IPS DF 6.9 (cell line): Measurements from ENCODE around the gene IMP4.

Source experiments
- DNase-seq: peaks from one replicate; pipeline ENCODE4 v3.0.0-alpha.2; 2013; ENCODE audit warnings: low read depth, low spot score
- H3K27ac ChIP-seq: one replicate; pipeline ENCODE4 v1.5.1; 2013; ENCODE audit warnings: low read length, control low read depth
- H3K27me3 ChIP-seq: 2 replicates; pipeline ENCODE4 v1.6.1; 2013; ENCODE audit warnings: mild to moderate bottlenecking, low read length; ENCODE audit not compliant: control insufficient read depth, insufficient read depth
- H3K36me3 ChIP-seq: 2 replicates; pipeline ENCODE4 v1.6.1; 2013; ENCODE audit warnings: low read length; ENCODE audit not compliant: control insufficient read depth, insufficient read depth
- H3K4me1 ChIP-seq: 2 replicates; pipeline ENCODE4 v1.6.1; 2013; ENCODE audit warnings: low read length; ENCODE audit not compliant: control insufficient read depth, insufficient read depth
- H3K4me3 ChIP-seq: 2 replicates; pipeline ENCODE4 v1.5.1; 2013; ENCODE audit warnings: mild to moderate bottlenecking, low read length
- H3K9me3 ChIP-seq: 2 replicates; pipeline ENCODE4 v1.6.1; 2013; ENCODE audit warnings: low read length, inconsistent platforms; ENCODE audit not compliant: control insufficient read depth, insufficient read depth
- WGBS: extraction: QIAGEN DNeasy Blood & Tissue Kit; methylation state at CpG from one replicate; pipeline ENCODE4 v1.1.7; 2013; ENCODE audit warnings: mixed read lengths, missing lambda C conversion rate; ENCODE audit not compliant: insufficient read length, insufficient coverage; 5-methylcytosine and 5-hydroxymethylcytosine counted together

The IMP4 gene, protein sequence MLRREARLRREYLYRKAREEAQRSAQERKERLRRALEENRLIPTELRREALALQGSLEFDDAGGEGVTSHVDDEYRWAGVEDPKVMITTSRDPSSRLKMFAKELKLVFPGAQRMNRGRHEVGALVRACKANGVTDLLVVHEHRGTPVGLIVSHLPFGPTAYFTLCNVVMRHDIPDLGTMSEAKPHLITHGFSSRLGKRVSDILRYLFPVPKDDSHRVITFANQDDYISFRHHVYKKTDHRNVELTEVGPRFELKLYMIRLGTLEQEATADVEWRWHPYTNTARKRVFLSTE

DNA sequence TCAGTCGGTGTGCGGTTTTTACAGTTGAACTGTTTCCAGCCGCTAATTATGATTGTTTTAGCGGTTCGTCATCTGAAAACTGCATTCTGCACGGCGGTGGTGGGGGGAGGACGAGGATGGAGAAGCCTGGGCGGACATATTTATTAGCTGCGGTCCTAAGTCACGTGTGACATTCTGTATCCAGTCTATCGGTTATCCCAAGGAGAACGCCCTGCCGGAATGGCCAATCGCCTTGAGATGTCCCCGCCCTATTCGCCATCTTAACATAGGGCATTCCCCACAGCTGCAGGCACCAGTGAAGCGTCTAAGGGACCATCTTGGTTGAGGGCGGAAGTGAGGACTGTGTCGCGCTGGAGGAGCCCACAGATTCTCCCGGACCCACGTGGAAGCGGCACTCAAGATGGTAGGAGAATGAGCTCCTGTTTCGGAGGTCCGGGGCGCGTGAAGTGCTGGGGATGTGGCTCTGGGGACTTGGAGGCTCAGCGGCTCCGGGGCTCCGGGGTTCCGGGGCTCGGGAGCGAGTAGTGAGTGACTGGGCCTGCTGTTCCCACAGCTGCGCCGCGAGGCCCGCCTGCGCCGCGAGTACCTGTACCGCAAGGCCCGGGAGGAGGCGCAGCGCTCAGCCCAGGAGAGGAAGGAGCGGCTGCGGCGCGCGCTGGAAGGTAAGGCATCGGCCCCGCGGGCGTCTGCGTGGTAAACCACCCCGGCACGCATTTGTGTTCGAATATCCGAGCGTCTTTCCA lies at the start of gene IMP4:
Gene IMP4, plus strand, starts transcription at position 365 of the 743 bp plus-strand sequence. Its CDS starts 36 bp downstream, at position 401.
- no peaks in the 10 kb centered on the region for H3K9me3 ChIP-seq
- DNase-seq: peak; percentile 97
- no peaks in the 10 kb centered on the region for H3K27me3 ChIP-seq
- peaks cover 28% of the 10 kb centered on the region for H3K36me3 ChIP-seq
- no CpG with 5 or more reads among the region's 60 CpGs for WGBS
- H3K4me1 ChIP-seq: peaks cover 2% of the 10 kb centered on the region; the same call in 1 of the 2 replicates
- no peak within 1 kb of the TSS for H3K27ac ChIP-seq
- peak within 1 kb of the TSS; percentile 93 for H3K4me3 ChIP-seq

DNA sequence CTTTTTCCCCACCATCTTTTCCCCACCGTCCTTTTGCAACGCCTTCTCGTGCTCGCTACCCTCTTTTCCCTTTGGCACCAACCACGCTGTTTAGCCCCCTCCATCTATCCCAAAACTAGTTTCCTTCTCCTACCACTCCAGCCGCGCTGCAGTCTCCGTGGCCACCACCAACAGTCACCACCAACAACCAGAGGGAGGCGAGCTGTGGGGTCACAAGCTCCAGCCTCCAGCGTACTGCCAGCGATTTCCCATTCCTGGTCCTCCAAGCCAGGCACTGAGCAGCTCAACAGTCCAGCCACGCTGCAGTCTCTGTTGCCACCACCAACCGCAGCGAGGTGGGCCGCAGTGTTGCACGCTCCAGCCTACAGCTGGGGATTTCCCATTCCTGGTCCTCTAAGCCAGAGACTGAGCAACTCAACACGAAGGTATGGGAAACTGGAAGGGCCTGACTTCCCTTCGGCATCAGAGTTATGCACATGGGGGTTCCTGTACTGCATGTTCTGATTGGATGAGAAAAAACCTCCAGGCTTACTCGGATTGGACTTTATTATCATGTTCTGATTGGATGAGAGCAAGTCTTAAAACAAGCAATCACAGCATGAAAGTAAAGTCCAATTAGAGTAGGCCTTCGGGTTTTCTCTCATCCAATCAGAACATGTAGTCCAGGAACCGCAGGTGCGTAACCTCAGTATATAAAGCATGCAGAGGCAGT lies 42.3 kb upstream of the IMP4 start:
- Histone ChIP-seq H3K4me1 (no peaks in the 10 kb centered on the region), H3K27ac (no peak overlapping the region), H3K27me3 (no peaks in the 10 kb centered on the region), H3K36me3 (no peaks in the 10 kb centered on the region), H3K4me3 (no peak overlapping the region), H3K9me3 (no peaks in the 10 kb centered on the region)
- DNase-seq: no peak
- 98% methylated on average over 4 of the region's 22 CpGs for WGBS

DNA sequence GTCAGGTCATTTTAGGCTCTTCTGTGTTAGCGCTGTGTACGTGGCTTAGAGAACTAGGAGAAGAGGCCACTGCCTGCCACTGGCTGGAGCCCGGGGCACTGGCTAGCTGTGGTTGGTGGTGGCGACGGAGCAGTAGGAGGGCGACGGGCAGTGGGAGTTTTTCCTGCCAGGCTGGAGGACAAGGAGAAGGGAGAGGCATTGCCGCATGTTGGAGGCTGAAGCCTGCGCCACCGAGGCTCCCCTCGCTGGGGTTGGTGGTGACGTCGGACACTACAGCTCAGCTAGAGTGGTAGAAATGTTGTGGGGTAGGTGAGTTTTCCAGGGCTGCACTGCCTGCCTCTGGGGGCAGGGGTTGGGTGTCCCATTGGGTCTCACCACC lies 41.7 kb upstream of the IMP4 start:
- Histone ChIP-seq H3K4me1 (no peaks in the 10 kb centered on the region), H3K27ac (no peak overlapping the region), H3K4me3 (no peak overlapping the region), H3K27me3 (no peaks in the 10 kb centered on the region), H3K9me3 (no peaks in the 10 kb centered on the region), H3K36me3 (no peaks in the 10 kb centered on the region)
- WGBS: no CpG with 5 or more reads among the region's 13 CpGs
- DNase-seq: no peak

DNA sequence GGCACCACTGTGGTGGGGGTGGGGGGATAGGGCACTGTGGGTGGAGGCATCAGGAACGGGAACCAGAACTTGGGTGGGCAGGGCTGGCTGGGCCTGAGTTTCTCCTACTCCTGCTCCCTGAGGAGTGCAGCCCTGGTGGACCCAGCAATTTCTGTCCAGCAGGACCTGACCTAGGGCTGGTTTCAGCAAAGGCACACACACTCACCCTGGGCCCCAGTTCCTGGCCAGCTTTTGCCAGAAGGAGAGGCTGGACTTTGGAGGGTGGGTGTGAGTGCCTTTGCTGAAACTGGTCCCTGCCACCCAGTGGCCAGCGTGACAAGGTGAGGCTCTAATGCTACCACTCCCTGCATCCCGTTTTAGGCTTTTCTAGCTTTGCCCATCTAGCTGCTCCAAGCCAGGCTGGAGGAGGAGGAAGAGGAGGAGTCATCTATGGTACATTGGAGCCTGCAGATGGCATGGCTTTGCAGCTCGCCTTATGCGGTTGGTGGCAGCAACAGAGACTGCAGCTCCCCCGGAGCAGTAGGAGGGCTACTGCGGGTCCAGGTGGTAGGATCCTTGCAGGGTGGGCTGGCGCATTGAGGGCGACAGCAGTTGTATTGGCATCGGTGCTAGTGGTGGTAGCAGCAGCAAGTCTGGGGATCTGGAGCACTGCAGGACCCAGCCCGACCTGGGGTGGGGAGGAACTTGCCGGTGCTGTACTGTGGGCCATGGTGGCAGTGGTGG lies 40.4 kb upstream of the IMP4 start:
- H3K27me3 ChIP-seq: no peaks in the 10 kb centered on the region
- no peak overlapping the region for H3K27ac ChIP-seq
- H3K4me1 ChIP-seq: no peaks in the 10 kb centered on the region
- H3K4me3 ChIP-seq: no peak overlapping the region
- H3K9me3 ChIP-seq: no peaks in the 10 kb centered on the region
- no peaks in the 10 kb centered on the region for H3K36me3 ChIP-seq
- no CpG with 5 or more reads among the region's 12 CpGs for WGBS
- no peak for DNase-seq

DNA sequence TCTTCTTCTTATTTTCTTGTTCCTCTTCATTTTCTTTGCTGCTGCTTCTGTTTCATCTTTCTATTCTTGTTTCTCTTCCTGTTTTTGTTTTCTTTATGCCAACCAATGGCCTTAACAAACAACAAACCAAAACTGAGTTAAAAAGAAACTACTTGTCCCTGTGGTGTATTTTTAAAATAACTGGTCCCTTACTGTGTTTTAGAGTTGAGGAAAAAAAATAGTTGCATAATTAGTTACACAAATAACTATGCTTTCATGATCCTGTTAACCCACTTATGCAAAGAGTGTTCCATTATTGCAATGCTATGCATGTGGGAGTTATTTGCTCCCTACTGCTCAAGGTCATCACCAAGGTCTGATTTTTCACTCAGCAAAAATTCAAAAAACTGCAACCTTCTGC lies 39.5 kb upstream of the IMP4 start:
- Histone ChIP-seq H3K4me1 (no peaks in the 10 kb centered on the region), H3K4me3 (no peak overlapping the region), H3K27me3 (no peaks in the 10 kb centered on the region), H3K36me3 (no peaks in the 10 kb centered on the region), H3K27ac (no peak overlapping the region), H3K9me3 (no peaks in the 10 kb centered on the region)
- no peak for DNase-seq

DNA sequence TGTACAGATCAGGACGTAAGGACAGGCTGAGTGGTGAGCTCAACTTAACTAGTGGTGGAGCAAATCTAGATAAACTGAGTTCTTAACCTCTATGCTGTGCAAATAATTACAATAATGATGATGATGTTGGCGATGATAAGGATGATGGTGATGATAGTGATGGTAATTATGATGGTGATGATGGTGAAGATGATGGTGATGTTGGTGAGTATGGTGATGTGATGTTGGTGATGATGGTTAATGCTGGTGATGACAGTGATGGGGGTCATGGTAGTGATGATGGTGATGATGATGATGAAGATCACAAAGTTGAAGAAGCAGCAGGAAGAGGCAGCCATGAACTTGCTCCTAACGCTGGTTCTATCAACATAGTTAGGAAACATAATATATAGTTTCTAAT lies 38.0 kb upstream of the IMP4 start:
- Histone ChIP-seq H3K4me1 (no peaks in the 10 kb centered on the region), H3K27ac (no peak overlapping the region), H3K27me3 (no peaks in the 10 kb centered on the region), H3K36me3 (no peaks in the 10 kb centered on the region), H3K9me3 (no peaks in the 10 kb centered on the region), H3K4me3 (no peak overlapping the region)
- DNase-seq: no peak
- 100% methylated on average over 1 of the region's 3 CpGs for WGBS

DNA sequence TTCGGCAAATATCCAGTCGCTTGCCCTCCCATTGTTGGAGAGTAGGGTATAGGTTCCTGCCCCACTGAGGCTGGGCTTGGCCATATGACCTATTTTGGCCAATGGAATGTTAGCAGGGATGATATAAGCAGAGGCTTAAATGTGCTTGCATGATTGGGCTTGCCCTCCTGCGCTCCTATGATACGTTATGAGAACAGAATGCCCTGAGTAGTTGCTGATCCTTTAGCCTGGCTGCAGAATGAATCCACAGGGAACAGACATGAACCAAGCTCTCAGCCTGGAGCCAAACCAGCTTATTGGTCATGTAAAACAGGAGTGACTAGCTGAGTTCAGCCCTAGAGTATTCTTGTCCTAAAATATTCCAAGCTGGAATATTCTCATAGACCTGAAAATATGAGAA lies 34.8 kb upstream of the IMP4 start:
- H3K36me3 ChIP-seq: no peaks in the 10 kb centered on the region
- no peak for DNase-seq
- H3K4me1 ChIP-seq: no peaks in the 10 kb centered on the region
- WGBS: no CpG with 5 or more reads among the region's 4 CpGs
- H3K27ac ChIP-seq: no peak overlapping the region
- no peak overlapping the region for H3K4me3 ChIP-seq
- H3K9me3 ChIP-seq: no peaks in the 10 kb centered on the region
- H3K27me3 ChIP-seq: no peaks in the 10 kb centered on the region

DNA sequence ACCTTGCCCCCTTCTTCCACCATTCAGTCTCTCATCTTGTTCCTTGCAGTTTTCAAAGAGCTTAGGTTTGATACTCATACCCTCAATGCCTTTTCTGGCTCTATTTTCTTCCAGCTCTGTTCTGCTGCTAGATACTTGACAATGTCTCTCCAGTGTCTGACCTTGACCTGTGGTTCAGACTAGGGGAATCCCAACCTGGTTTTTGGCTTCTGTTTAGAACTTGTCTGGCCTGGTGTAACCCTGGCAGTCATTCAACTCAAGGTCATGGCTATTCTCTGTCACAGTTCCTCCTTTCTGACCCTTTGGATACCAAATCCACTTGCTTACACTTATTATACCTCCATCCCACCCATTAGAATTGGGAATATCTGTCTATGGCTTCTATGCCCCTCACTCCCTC lies 31.8 kb upstream of the IMP4 start:
- no peak overlapping the region for H3K4me3 ChIP-seq
- DNase-seq: no peak
- H3K27me3 ChIP-seq: no peaks in the 10 kb centered on the region
- H3K27ac ChIP-seq: no peak overlapping the region
- no peaks in the 10 kb centered on the region for H3K36me3 ChIP-seq
- no peaks in the 10 kb centered on the region for H3K9me3 ChIP-seq
- H3K4me1 ChIP-seq: no peaks in the 10 kb centered on the region

DNA sequence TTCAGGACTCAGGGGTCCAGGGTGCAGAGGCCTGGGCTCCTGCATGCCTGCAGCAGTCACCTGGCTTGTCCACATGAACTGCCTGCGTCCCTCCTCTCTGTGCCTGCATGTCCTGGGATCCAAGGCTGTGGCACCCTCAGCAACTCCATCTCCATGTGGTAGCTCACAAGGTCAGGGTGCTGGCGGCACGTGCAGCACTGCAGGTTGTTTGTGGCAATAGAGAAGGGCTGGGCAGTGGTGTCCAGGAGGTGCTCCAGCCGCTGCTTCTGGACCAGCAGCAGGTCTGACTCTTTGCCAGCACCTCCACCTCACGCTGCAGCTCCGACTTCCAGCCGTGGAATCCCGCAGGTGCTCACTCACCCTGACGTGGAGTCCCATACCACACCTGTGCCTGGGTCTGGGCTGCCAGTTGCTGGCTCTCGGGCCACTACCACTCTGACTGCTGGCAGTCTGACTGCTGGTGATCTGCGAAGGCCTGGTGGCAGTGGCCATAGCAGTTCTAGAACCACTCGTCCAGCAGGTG lies 28.8 kb upstream of the IMP4 start:
- Histone ChIP-seq H3K9me3 (no peaks in the 10 kb centered on the region), H3K4me1 (no peaks in the 10 kb centered on the region), H3K27me3 (no peaks in the 10 kb centered on the region), H3K27ac (no peak overlapping the region), H3K4me3 (no peak overlapping the region), H3K36me3 (no peaks in the 10 kb centered on the region)
- no CpG with 5 or more reads among the region's 12 CpGs for WGBS
- DNase-seq: no peak

DNA sequence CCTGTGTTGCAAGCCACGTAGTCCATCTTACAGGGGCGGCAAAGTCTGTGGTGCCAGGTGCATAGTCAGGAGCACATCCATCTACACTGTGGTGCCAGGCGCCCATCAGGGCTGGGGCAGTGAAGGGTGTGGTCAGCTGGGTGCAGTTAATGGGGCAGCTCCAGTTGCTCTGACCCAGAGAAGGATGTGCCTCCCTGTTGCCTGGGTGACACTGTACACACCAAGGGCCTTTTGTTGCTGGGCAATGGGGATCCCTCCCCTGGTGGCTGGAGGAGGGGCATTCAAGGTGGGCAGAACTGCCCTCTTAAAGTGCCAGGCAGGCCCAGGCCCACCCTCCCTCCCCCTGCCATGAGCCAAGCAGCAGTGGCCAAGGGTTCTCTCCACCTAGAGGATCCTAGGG lies 28.3 kb upstream of the IMP4 start:
- Histone ChIP-seq H3K27me3 (no peaks in the 10 kb centered on the region), H3K27ac (no peak overlapping the region), H3K9me3 (no peaks in the 10 kb centered on the region), H3K4me1 (no peaks in the 10 kb centered on the region), H3K4me3 (no peak overlapping the region), H3K36me3 (no peaks in the 10 kb centered on the region)
- no peak for DNase-seq
- no CpG with 5 or more reads among the region's 3 CpGs for WGBS
